Epithelial cell of esophagus (primary cell): Measurements from ENCODE around the gene ZNF865.

Experiments
- DNase-seq: peaks from one replicate; pipeline ENCODE4 v3.0.0; 2010; ENCODE audit warnings: low read depth
- H3K4me3 ChIP-seq: 2 replicates; pipeline ENCODE4 v1.5.1; 2011; ENCODE audit warnings: mild to moderate bottlenecking, low read length, control low read depth
- TF ChIP-seq, protein P1 (sequence below): IDR thresholded peaks from 2 replicates; pipeline ENCODE4 v1.5.1; 2011; ENCODE audit warnings: low read depth, mild to moderate bottlenecking, low read length, control low read depth, inconsistent platforms; ENCODE audit not compliant: insufficient read depth; ENCODE audit errors: missing control alignments

ZNF865 gene

GRCh38 chr19:55602104-55603001, 3.1 kb upstream of the ZNF865 start:
- H3K4me3 ChIP-seq, result no peak overlapping the region
- DNase-seq, result no peak
- TF ChIP-seq, protein P1, sequence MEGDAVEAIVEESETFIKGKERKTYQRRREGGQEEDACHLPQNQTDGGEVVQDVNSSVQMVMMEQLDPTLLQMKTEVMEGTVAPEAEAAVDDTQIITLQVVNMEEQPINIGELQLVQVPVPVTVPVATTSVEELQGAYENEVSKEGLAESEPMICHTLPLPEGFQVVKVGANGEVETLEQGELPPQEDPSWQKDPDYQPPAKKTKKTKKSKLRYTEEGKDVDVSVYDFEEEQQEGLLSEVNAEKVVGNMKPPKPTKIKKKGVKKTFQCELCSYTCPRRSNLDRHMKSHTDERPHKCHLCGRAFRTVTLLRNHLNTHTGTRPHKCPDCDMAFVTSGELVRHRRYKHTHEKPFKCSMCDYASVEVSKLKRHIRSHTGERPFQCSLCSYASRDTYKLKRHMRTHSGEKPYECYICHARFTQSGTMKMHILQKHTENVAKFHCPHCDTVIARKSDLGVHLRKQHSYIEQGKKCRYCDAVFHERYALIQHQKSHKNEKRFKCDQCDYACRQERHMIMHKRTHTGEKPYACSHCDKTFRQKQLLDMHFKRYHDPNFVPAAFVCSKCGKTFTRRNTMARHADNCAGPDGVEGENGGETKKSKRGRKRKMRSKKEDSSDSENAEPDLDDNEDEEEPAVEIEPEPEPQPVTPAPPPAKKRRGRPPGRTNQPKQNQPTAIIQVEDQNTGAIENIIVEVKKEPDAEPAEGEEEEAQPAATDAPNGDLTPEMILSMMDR, result no peak

- TF ChIP-seq, protein P1, result no peak
- no peak overlapping the region for H3K4me3 ChIP-seq
- no peak for DNase-seq
Observed at GRCh38 chr19:55603115-55603514, 2.3 kb upstream of the ZNF865 start.

- TF ChIP-seq, protein P1, result no peak
- DNase-seq, result no peak
- H3K4me3 ChIP-seq, result no peak overlapping the region
Observed at GRCh38 chr19:55603581-55604292, 1.7 kb upstream of the ZNF865 start.

DNA sequence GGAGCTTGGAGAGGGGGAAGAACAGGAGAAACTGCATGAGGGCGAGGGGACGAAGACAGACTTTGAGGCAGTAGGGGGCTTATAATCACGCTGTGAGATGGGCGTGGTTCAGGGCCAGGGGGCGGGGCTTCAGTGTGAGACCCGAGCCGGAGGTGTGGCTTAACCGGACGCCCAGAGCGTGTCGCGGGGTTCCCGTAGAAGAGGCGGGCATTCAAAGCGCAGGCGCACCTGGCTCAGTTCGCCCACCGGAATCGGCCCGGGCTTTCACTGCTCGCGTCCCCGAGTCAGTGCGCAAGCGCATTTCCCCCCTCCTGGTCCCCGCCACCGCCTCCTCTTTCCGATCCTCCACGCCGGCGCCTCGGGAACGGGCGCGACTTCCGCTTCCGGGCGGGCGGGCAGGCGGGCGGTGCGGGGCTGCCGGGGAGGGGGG, 225 bp upstream of the ZNF865 start:
- TF ChIP-seq, protein P1, result no peak
- H3K4me3 ChIP-seq, result peak overlapping the region; percentile 79
- peak; percentile 97 for DNase-seq

- H3K4me3 ChIP-seq, result peak overlapping the region; percentile 79
- TF ChIP-seq, protein P1, result no peak
- no peak for DNase-seq
Observed at GRCh38 chr19:55606471-55606787, 982 bp downstream of the ZNF865 start.

- no peak for DNase-seq
- peak overlapping the region; percentile 79 for H3K4me3 ChIP-seq
- TF ChIP-seq, protein P1, result no peak
Observed at GRCh38 chr19:55606817-55607216, 1.4 kb downstream of the ZNF865 start.
